ENCODE data around the gene AASDHPPT. TPM values are rescaled to one million over a fixed set of nuclear protein-coding genes. Genes with fewer than 3 reads are reported as not detected.

The AASDHPPT gene
- total and polyA plus RNA-seq, 2 of the 4 experiments (the other 2 are of a cell fraction) = 22.0 to 56.3 TPM

DNA sequence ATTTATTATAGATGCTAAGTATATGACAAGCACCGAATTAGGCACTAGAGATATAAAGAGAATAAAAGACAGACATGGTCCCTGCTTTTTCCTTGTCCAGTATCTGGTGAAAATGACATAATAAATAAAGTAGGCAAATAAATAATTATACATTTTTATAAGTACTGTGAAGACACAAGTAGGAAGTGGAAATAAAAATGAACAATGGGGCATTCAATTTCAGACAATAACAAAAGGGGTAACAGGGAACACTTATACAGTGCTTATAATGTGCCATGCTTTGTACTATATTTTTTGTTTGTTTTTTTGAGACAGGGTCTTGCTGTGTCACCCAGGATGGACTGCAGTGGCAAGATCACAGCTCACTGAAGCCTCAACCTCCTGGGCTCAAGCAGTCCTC, 4.7 kb upstream of the AASDHPPT start:
- intact Hi-C loops (cut with micrococcal nuclease) = loop anchor here (10.0 kb wide), 2 partner anchors 138 to 392 kb away; no protein-coding TSS in a partner anchor
- Histone ChIP-seq H2AK5ac (ENCODE audit: low read depth, low read length) (no peak overlapping the region), H2BK20ac (ENCODE audit: low read depth, low read length) (no peak overlapping the region), H3K4me1 (ENCODE audit: control insufficient read depth, insufficient read depth, low read length) (no peaks in the 10 kb centered on the region), H4K20me1 (ENCODE audit: insufficient read depth, low read length) (no peaks in the 10 kb centered on the region), H3K9ac (ENCODE audit: low read depth, low read length) (no peak overlapping the region), H3K36me3 (ENCODE audit: control insufficient read depth, insufficient read depth, low read length) (no peaks in the 10 kb centered on the region), H3K4me3 (ENCODE audit: insufficient read depth, low read depth, low read length) (no peak overlapping the region), H3K18ac (ENCODE audit: low read depth, low read length) (no peak overlapping the region), H3K27me3 (ENCODE audit: control insufficient read depth, insufficient read depth, low read length) (no peaks in the 10 kb centered on the region), H4K8ac (ENCODE audit: low read depth in 2 of 2, low read length in 2 of 2) (no peak overlapping the region), H3K79me1 (ENCODE audit: low read depth in 1 of 2, low read length in 2 of 2) (peaks cover 4 to 13% of the 10 kb centered on the region in 2 experiments; a peak in 2 of 4 replicates), H3K14ac (replicated peaks; ENCODE audit: low read depth, low read length) (no peak overlapping the region), H2AK9ac (replicated peaks; ENCODE audit: low read depth, low read length, poor library complexity) (no peak overlapping the region), H2BK5ac (ENCODE audit: low read depth, low read length, poor library complexity, severe bottlenecking) (no peak overlapping the region), H3K9me3 (ENCODE audit: control insufficient read depth, insufficient read depth, low read length) (no peaks in the 10 kb centered on the region), H2AFZ (replicated peaks; ENCODE audit: low read length, poor library complexity) (no peak overlapping the region), H3K9me1 (ENCODE audit: insufficient read depth, low read length) (no peaks in the 10 kb centered on the region), H2BK120ac (ENCODE audit: low read depth, low read length) (no peak overlapping the region), H2BK15ac (ENCODE audit: low read depth, low read length) (no peak overlapping the region), H3K4me2 (ENCODE audit: low read depth, low read length) (no peak overlapping the region), H4K91ac (ENCODE audit: insufficient read depth, low read depth, low read length) (no peak overlapping the region), H3K23ac (ENCODE audit: low read depth, low read length) (no peak overlapping the region), H3K56ac (ENCODE audit: extremely low read depth, insufficient read depth, low read length) (no peak overlapping the region), H3K4ac (ENCODE audit: low read depth, low read length) (no peak overlapping the region), H3K27ac (ENCODE audit: insufficient read depth, low read length) (no peak overlapping the region), H4K5ac (ENCODE audit: low read depth, low read length) (no peak overlapping the region)
- no TSS peak for BruUV-seq (replicated peaks)
- POLR2A ChIA-PET (ENCODE audit: unreplicated experiment) = interaction anchor here (0.5 kb wide), 1 partner anchor 1238 kb away, joined by 3 read pairs; no protein-coding TSS in a partner anchor
- no CpG with 5 or more reads among the region's 1 CpG for WGBS, 2 experiments (ENCODE audit: extremely low coverage in 2 of 2, insufficient read length in 1 of 2)
- in situ Hi-C loops (cut with MboI; ENCODE audit: low sequenced_read_pairs) = no loop called here
- DNase-seq (no peak), ATAC-seq (ENCODE audit: low read depth) (no peak)
- CTCF ChIA-PET = interaction anchor here (0.6 kb wide), 1 partner anchor 37 kb away, joined by 5 read pairs; no protein-coding TSS in a partner anchor
- dilution Hi-C loops (cut with HindIII; ENCODE audit: low sequenced_read_pairs, unreplicated experiment) = no loop called here
- TF ChIP-seq NFE2L2 (IDR thresholded peaks at IDR 0.05; ENCODE audit: low read depth, low read length) (no peak), CEBPB (IDR thresholded peaks at IDR 0.05; ENCODE audit: low read depth, low read length) (no peak), MXI1 (IDR thresholded peaks at IDR 0.05; ENCODE audit: borderline replicate concordance, low read depth, low read length) (no peak), POLR2A (IDR thresholded peaks at IDR 0.05; ENCODE audit: low read depth, low read length) (no peak), MAFK (IDR thresholded peaks at IDR 0.05; ENCODE audit: low read depth, low read length) (no peak), CHD1 (IDR thresholded peaks at IDR 0.05; ENCODE audit: low read depth, low read length) (no peak), FOS (IDR thresholded peaks at IDR 0.05; ENCODE audit: low read depth, low read length) (no peak), RCOR1 (IDR thresholded peaks at IDR 0.05; ENCODE audit: insufficient replicate concordance, low read length) (no peak), RAD21 (IDR thresholded peaks at IDR 0.05; ENCODE audit: low read length) (no peak), RFX5 (IDR thresholded peaks at IDR 0.05; ENCODE audit: low read depth, low read length) (no peak), MAZ (IDR thresholded peaks at IDR 0.05; ENCODE audit: borderline replicate concordance, low read depth, low read length) (no peak), SMC3 (IDR thresholded peaks at IDR 0.05; ENCODE audit: low read depth, low read length) (no peak), BHLHE40 (IDR thresholded peaks at IDR 0.05; ENCODE audit: low read depth, low read length) (no peak)
- TF ChIP-seq, protein P1, sequence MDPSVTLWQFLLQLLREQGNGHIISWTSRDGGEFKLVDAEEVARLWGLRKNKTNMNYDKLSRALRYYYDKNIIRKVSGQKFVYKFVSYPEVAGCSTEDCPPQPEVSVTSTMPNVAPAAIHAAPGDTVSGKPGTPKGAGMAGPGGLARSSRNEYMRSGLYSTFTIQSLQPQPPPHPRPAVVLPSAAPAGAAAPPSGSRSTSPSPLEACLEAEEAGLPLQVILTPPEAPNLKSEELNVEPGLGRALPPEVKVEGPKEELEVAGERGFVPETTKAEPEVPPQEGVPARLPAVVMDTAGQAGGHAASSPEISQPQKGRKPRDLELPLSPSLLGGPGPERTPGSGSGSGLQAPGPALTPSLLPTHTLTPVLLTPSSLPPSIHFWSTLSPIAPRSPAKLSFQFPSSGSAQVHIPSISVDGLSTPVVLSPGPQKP (IDR thresholded peaks at IDR 0.05; ENCODE audit: borderline replicate concordance, low read depth, low read length) = no peak
- TF ChIP-seq, protein P2, sequence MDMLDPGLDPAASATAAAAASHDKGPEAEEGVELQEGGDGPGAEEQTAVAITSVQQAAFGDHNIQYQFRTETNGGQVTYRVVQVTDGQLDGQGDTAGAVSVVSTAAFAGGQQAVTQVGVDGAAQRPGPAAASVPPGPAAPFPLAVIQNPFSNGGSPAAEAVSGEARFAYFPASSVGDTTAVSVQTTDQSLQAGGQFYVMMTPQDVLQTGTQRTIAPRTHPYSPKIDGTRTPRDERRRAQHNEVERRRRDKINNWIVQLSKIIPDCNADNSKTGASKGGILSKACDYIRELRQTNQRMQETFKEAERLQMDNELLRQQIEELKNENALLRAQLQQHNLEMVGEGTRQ (IDR thresholded peaks at IDR 0.05; ENCODE audit: low read depth, low read length) = no peak
- TF ChIP-seq, protein P3, sequence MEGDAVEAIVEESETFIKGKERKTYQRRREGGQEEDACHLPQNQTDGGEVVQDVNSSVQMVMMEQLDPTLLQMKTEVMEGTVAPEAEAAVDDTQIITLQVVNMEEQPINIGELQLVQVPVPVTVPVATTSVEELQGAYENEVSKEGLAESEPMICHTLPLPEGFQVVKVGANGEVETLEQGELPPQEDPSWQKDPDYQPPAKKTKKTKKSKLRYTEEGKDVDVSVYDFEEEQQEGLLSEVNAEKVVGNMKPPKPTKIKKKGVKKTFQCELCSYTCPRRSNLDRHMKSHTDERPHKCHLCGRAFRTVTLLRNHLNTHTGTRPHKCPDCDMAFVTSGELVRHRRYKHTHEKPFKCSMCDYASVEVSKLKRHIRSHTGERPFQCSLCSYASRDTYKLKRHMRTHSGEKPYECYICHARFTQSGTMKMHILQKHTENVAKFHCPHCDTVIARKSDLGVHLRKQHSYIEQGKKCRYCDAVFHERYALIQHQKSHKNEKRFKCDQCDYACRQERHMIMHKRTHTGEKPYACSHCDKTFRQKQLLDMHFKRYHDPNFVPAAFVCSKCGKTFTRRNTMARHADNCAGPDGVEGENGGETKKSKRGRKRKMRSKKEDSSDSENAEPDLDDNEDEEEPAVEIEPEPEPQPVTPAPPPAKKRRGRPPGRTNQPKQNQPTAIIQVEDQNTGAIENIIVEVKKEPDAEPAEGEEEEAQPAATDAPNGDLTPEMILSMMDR (conservative IDR thresholded peaks at IDR 0.05; ENCODE audit: low read depth, low read length) = no peak
